Stimulated activated CD8-positive, alpha-beta memory T cell treated with anti-CD3 and anti-CD28 coated beads, Interleukin-4, amount 100 ng/mL, for 4 hours (primary cell): Measurements from ENCODE around the gene SYPL2.
"Not testable (repeated sequence)": the region's sequence is repeated elsewhere in the genome, so short reads cannot be mapped to it uniquely, and the experiment has no call there.

ENCODE experiments used
- DNase-seq, 2 donors: peaks; one replicate each; pipeline ENCODE4 v3.0.0-alpha.2; 2020; ENCODE audit warnings: low read depth in 2 of 2, low spot score in 1 of 2

The SYPL2 gene

GRCh38 chr1:109466452-109467300 lies at the start of gene SYPL2:
Gene SYPL2, plus strand, starts transcription at chr1:109466546. Its CDS starts 298 bp downstream, at chr1:109466844.
- DNase-seq: no peak

GRCh38 chr1:109423498-109423897 lies 42.8 kb upstream of the SYPL2 start:
- no peak for DNase-seq

- peak; percentile 37 to 41 for DNase-seq
Measured at GRCh38 chr1:109425391-109426280, 40.7 kb upstream of the SYPL2 start.

- peak; percentile 86 to 93 for DNase-seq
Measured at GRCh38 chr1:109426281-109427170, 39.8 kb upstream of the SYPL2 start, which contains the start of gene PSMA5. Gene PSMA5, minus strand, starts transcription at chr1:109426448. Its CDS starts 118 bp downstream, at chr1:109426330.

- DNase-seq: no peak
Measured at GRCh38 chr1:109427171-109427467, 39.2 kb upstream of the SYPL2 start.

- no peak for DNase-seq
Measured at GRCh38 chr1:109432336-109432735, 34.0 kb upstream of the SYPL2 start.

- no peak for DNase-seq
Measured at GRCh38 chr1:109433322-109433721, 33.0 kb upstream of the SYPL2 start.

- DNase-seq: no peak
Measured at GRCh38 chr1:109434484-109434883, 31.9 kb upstream of the SYPL2 start.

GRCh38 chr1:109438798-109439297 lies 27.5 kb upstream of the SYPL2 start:
- DNase-seq: no peak

- DNase-seq: no peak
Measured at GRCh38 chr1:109441069-109441468, 25.3 kb upstream of the SYPL2 start.

GRCh38 chr1:109443476-109443875 lies 22.9 kb upstream of the SYPL2 start:
- no peak for DNase-seq

- DNase-seq: no peak
Measured at GRCh38 chr1:109444346-109444745, 22.0 kb upstream of the SYPL2 start.

GRCh38 chr1:109445949-109446695 lies 20.2 kb upstream of the SYPL2 start:
- not testable (repeated sequence) for DNase-seq

- no peak for DNase-seq
Measured at GRCh38 chr1:109447524-109447923, 18.8 kb upstream of the SYPL2 start.

- no peak for DNase-seq
Measured at GRCh38 chr1:109454497-109455133, 11.7 kb upstream of the SYPL2 start.

GRCh38 chr1:109457819-109458218 lies 8.5 kb upstream of the SYPL2 start:
- DNase-seq: no peak

GRCh38 chr1:109466125-109466451 lies 258 bp upstream of the SYPL2 start:
- DNase-seq: no peak

GRCh38 chr1:109467301-109467777 lies 993 bp downstream of the SYPL2 start:
- DNase-seq: no peak

GRCh38 chr1:109468061-109468460 lies 1.7 kb downstream of the SYPL2 start:
- no peak for DNase-seq

- DNase-seq: no peak
Measured at GRCh38 chr1:109468903-109469302, 2.6 kb downstream of the SYPL2 start.
